GM12878 (cell line): Measurements from ENCODE around the gene GABRB1. TPM values are rescaled to one million over a fixed set of nuclear protein-coding genes. Genes with fewer than 3 reads are reported as not detected.

ENCODE experiments used
- ATAC-seq: fragments of 200-7000 bp; cut with Tn5 transposase; 3 replicates; pipeline ENCODE4 v1.9.1; 2020; ENCODE audit warnings: mild to moderate bottlenecking, moderate library complexity
- BruUV-seq: library from RNA; stranded (reverse); fragments of 400-500 nt; replicated peaks from 2 replicates; lab custom pipeline; 2021; lab: Mats Ljungman, UMichigan
- CTCF ChIA-PET: fragments of 300-600 bp; sonication (Branson Sonifier 250); formaldehyde crosslinking; extraction: SDS; loops from one replicate; lab custom pipeline; 2021; ENCODE audit warnings: inconsistent platforms; lab: Yijun Ruan, JAX
- POLR2A ChIA-PET: fragments of 350-600 bp; formaldehyde crosslinking; extraction: SDS; loops from one replicate; lab custom pipeline; 2021; ENCODE audit warnings: inconsistent platforms; lab: Charles Lee
- RAD21 ChIA-PET: fragments of 300-600 bp; sonication (Branson Sonifier 250); formaldehyde crosslinking; loops from one replicate; lab custom pipeline; 2023; ENCODE audit warnings: antibody characterized with exemption; ENCODE audit not compliant: unreplicated experiment; lab: Charles Lee
- SMC1A ChIA-PET: fragments of 300-600 bp; sonication (Branson Sonifier 250); formaldehyde crosslinking; loops from one replicate; lab custom pipeline; 2023; ENCODE audit not compliant: unreplicated experiment, uncharacterized antibody; lab: Charles Lee
- DNase-seq: peaks from one replicate; pipeline ENCODE4 v3.0.0-alpha.2; 2011; ENCODE audit warnings: low read depth, low spot score
- FAIRE-seq: peaks from 3 replicates; lab custom pipeline; 2011; peaks lifted over from hg19 to GRCh38; lab: Jason Lieb, UNC
- H2AFZ ChIP-seq: 2 replicates; pipeline ENCODE4 v1.6.0; 2011; ENCODE audit warnings: low read depth, low read length, control low read depth; ENCODE audit not compliant: control insufficient read depth
- H3K27ac ChIP-seq: 2 replicates; pipeline ENCODE4 v1.5.1; 2011; ENCODE audit warnings: control low read depth; ENCODE audit not compliant: control insufficient read depth, insufficient read depth
- H3K27me3 ChIP-seq, 2 experiments: replicated peaks in 1 of 2; 2 replicates each; pipeline versions ENCODE4 v1.6.0 to v1.6.1; 2011; ENCODE audit warnings: low read length in 1 of 2; ENCODE audit not compliant: control insufficient read depth in 2 of 2, insufficient read depth in 2 of 2
- H3K36me3 ChIP-seq, 2 experiments: 2 replicates each; pipeline ENCODE4 v1.5.1; 2011; ENCODE audit warnings: low read length in 1 of 2; ENCODE audit not compliant: control insufficient read depth in 2 of 2, insufficient read depth in 2 of 2
- H3K4me1 ChIP-seq: 2 replicates; pipeline ENCODE4 v1.6.1; 2011; ENCODE audit warnings: mild to moderate bottlenecking, low read length, moderate library complexity, mixed read lengths; ENCODE audit not compliant: control insufficient read depth, insufficient read depth
- H3K4me2 ChIP-seq: 2 replicates; pipeline ENCODE4 v1.6.0; 2011; ENCODE audit warnings: control low read depth; ENCODE audit not compliant: control insufficient read depth, insufficient read depth
- H3K4me3 ChIP-seq: fragments of 200-600 bp; sonication (generic); 2 replicates; pipeline ENCODE4 v1.5.1; 2016
- H3K79me2 ChIP-seq: 2 replicates; pipeline ENCODE4 v1.6.0; 2011; ENCODE audit warnings: low read length; ENCODE audit not compliant: control insufficient read depth, insufficient read depth
- H3K9ac ChIP-seq: 2 replicates; pipeline ENCODE4 v1.8.0; 2011; ENCODE audit warnings: low read length, control low read depth, mixed read lengths; ENCODE audit not compliant: control insufficient read depth, insufficient read depth
- H3K9me3 ChIP-seq: replicated peaks from 3 replicates; pipeline ENCODE4 v1.5.1; 2011; ENCODE audit warnings: mild to moderate bottlenecking, low read length; ENCODE audit not compliant: control insufficient read depth, insufficient read depth
- H4K20me1 ChIP-seq: 2 replicates; pipeline ENCODE4 v1.6.0; 2011; ENCODE audit not compliant: control insufficient read depth, insufficient read depth
- CREB1 ChIP-seq: IDR thresholded peaks from 2 replicates; pipeline ENCODE4 v1.6.1; 2012; ENCODE audit warnings: low read depth, mild to moderate bottlenecking, inconsistent platforms
- CREM ChIP-seq: IDR thresholded peaks from 2 replicates; pipeline ENCODE4 v1.6.1; 2014; ENCODE audit warnings: antibody characterized with exemption, low read depth
- FOS ChIP-seq: IDR thresholded peaks from 3 replicates; pipeline ENCODE4 v1.6.1; 2011; ENCODE audit warnings: borderline replicate concordance; ENCODE audit not compliant: insufficient read length; ENCODE audit errors: extremely low read depth
- KDM1A ChIP-seq: fragments of 200-600 bp; sonication (generic); IDR thresholded peaks from 2 replicates; pipeline ENCODE4 v1.6.1; 2016; ENCODE audit warnings: borderline replicate concordance
- NBN ChIP-seq: fragments of 450-650 bp; IDR thresholded peaks from 2 replicates; pipeline ENCODE4 v1.6.1; 2016
- RAD51 ChIP-seq: fragments of 450-650 bp; IDR thresholded peaks from 2 replicates; pipeline ENCODE4 v1.6.1; 2016; ENCODE audit warnings: moderate library complexity, mild to moderate bottlenecking, inconsistent platforms
- SIN3A ChIP-seq: IDR thresholded peaks from 2 replicates; pipeline ENCODE4 v1.6.1; 2012; ENCODE audit warnings: low read depth, low read length, improper control_type of control experiment
- SREBF2 ChIP-seq: IDR thresholded peaks from 2 replicates; pipeline ENCODE4 v1.6.1; 2012; ENCODE audit warnings: mild to moderate bottlenecking, low read length
- WRNIP1 ChIP-seq: IDR thresholded peaks from 2 replicates; pipeline ENCODE4 v1.6.1; 2011; ENCODE audit warnings: low read depth, low read length, improper control_type of control experiment, borderline replicate concordance
- YY1 ChIP-seq: IDR thresholded peaks from 2 replicates; pipeline ENCODE4 v1.6.1; 2011; ENCODE audit warnings: low read depth, mild to moderate bottlenecking, low read length
- ZNF207 ChIP-seq: fragments of 450-650 bp; IDR thresholded peaks from 2 replicates; pipeline ENCODE4 v1.6.1; 2014; ENCODE audit warnings: antibody characterized with exemption, mild to moderate bottlenecking, borderline replicate concordance
- WGBS: methylation state at CpG from one replicate; pipeline ENCODE4 v1.1.6; 2016; ENCODE audit warnings: low lambda C conversion rate; ENCODE audit not compliant: insufficient replicate concordance, insufficient coverage; ENCODE audit errors: missing lambda C conversion rate; 5-methylcytosine and 5-hydroxymethylcytosine counted together
- in situ Hi-C: fragments of 300-500 bp; cut with MboI; formaldehyde crosslinking; loops from 9 replicates; pipeline ENCODE4 v1.14.3; 2018; ENCODE audit warnings: mixed read lengths
- intact Hi-C: fragments of 100-400 bp; cut with micrococcal nuclease; formaldehyde crosslinking; loops from one replicate; pipeline ENCODE4 v1.14.2; 2022; ENCODE audit not compliant: unreplicated experiment
- polyA plus RNA-seq, 11 experiments: library from polyadenylated mRNA; depleted of rRNA in 4 of 11; unstranded in 6 of 11; stranded (reverse) in 5 of 11; fragments of >200 nt; fragmentation: Nextera tagmentation in 4 of 11; fragmentation: Illumina TruSeq in 1 of 11; extraction: Ambion mirVana in 4 of 11; extraction: Trizol in 1 of 11; gene quantifications; 1 replicate in 1 of 11; 2 replicates in 10 of 11; pipeline versions ENCODE4 v1.2.1 to v1.2.3, GENCODE V29; 2011 to 2016; ENCODE audit warnings: inconsistent platforms in 2 of 11, missing spikeins in 2 of 11, low read depth in 1 of 11
- total RNA-seq, 4 experiments: library from RNA; depleted of rRNA in 3 of 4; stranded (reverse); fragments of >200 nt in 3 of 4; fragmentation: Illumina TruSeq in 1 of 4; extraction: Trizol in 1 of 4; gene quantifications; 2 replicates each; pipeline versions ENCODE4 v1.2.1 to v1.2.3, GENCODE V29; 2013 to 2021
- TF ChIP-seq, protein P1 (sequence below): IDR thresholded peaks from 2 replicates; pipeline ENCODE4 v1.6.1; 2012; ENCODE audit warnings: low read depth, low read length, improper control_type of control experiment
- TF ChIP-seq, protein P2 (sequence below): fragments of 450-650 bp; conservative IDR thresholded peaks from 2 replicates; pipeline ENCODE4 v1.6.1; 2017; ENCODE audit warnings: mild to moderate bottlenecking, moderate library complexity

Gene GABRB1
- total and polyA plus RNA-seq, 10 of the 15 experiments (the other 5 are each of a cell fraction or from before 2014, with no cell fraction given) = 0.13 to 0.92 TPM; not detected in 8

DNA sequence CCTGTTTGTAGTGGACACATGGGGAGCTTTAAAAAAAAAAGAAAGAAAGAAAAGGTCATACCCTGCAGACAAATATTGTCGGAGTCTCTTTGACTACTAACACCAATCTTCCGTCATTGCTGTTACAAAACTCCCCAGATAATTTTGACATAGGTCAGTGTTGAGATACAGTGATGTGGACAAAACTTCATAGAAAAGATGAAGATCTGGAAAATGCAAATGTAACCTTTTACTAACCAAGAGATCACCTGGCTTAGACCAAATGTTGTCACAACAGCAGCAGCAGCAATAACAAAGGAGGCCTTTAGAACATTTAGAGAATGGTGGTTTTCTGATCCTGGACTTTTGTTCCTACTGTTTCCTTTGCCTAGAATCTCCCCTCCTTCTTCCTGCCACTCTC, 440.2 kb downstream of the GABRB1 start (continued):
- TF ChIP-seq CREB1 = no peak
- no peak for TF ChIP-seq KDM1A
- TF ChIP-seq YY1 = no peak
- TF ChIP-seq CREM = no peak
- no peak for TF ChIP-seq ZNF207
- TF ChIP-seq FOS = no peak
- no peak for TF ChIP-seq WRNIP1
- TF ChIP-seq RAD51 = no peak

DNA sequence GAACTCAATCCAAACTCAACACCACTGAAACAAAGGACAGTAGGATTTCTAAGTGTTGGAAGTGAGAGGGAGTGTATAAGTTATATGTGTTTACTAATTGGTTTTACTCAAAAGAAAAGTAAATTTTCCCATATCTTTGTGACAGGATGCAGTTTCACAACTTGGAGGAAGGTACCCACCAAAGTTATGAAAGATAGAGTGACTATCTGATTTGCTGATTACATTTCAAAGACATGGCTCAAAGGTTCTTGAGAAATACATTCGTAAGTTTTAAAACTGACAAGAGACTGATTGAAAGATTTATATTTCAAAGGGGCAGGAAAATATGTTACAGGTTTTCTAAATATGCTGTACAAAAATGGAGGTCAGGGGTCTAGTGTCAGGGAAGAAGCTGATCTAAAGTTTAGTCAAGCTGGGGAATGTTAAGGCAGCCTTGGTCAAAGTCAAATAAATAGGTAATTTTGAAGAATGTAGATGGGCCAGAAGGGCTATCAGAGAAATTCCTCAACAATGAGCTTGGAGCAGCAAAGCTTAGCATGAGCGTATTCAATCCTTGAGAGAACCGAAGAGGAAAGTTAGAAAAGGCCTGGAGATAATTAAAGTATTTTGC, 441.9 kb downstream of the GABRB1 start:
- H3K27me3 ChIP-seq = no peaks in the 10 kb centered on the region
- no peak overlapping the region for H3K4me2 ChIP-seq
- no peak for DNase-seq
- SMC1A ChIA-PET = interaction anchor here (0.9 to 6.2 kb wide), 5 partner anchors 9 to 522 kb away, joined by 3 to 62 read pairs (median 4); partner anchors contain the start of genes ATP10D and COMMD8
- H3K4me1 ChIP-seq = no peaks in the 10 kb centered on the region
- in situ Hi-C loops = no loop called here
- POLR2A ChIA-PET = interaction anchor here (1.0 to 1.5 kb wide), 3 partner anchors 10 to 48 kb away, joined by 3 to 4 read pairs (median 3); partner anchors contain the start of gene COMMD8
- CTCF ChIA-PET = interaction anchor here (1.0 to 3.8 kb wide), 2 partner anchors 10 kb away, joined by 3 to 27 read pairs; partner anchors contain the start of genes ATP10D and COMMD8
- H3K9me3 ChIP-seq = no peaks in the 10 kb centered on the region
- no peak overlapping the region for H2AFZ ChIP-seq
- H4K20me1 ChIP-seq = no peaks in the 10 kb centered on the region
- RAD21 ChIA-PET = interaction anchor here (0.8 to 1.4 kb wide), 2 partner anchors 10 to 12 kb away, joined by 3 read pairs; partner anchors contain the start of genes ATP10D and COMMD8
- TF ChIP-seq SREBF2 = no peak
- TF ChIP-seq, protein P1, sequence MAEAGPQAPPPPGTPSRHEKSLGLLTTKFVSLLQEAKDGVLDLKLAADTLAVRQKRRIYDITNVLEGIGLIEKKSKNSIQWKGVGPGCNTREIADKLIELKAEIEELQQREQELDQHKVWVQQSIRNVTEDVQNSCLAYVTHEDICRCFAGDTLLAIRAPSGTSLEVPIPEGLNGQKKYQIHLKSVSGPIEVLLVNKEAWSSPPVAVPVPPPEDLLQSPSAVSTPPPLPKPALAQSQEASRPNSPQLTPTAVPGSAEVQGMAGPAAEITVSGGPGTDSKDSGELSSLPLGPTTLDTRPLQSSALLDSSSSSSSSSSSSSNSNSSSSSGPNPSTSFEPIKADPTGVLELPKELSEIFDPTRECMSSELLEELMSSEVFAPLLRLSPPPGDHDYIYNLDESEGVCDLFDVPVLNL = no peak
- no peak for TF ChIP-seq RAD51
- no peak for TF ChIP-seq NBN
- no peak for TF ChIP-seq SIN3A
- TF ChIP-seq, protein P2, sequence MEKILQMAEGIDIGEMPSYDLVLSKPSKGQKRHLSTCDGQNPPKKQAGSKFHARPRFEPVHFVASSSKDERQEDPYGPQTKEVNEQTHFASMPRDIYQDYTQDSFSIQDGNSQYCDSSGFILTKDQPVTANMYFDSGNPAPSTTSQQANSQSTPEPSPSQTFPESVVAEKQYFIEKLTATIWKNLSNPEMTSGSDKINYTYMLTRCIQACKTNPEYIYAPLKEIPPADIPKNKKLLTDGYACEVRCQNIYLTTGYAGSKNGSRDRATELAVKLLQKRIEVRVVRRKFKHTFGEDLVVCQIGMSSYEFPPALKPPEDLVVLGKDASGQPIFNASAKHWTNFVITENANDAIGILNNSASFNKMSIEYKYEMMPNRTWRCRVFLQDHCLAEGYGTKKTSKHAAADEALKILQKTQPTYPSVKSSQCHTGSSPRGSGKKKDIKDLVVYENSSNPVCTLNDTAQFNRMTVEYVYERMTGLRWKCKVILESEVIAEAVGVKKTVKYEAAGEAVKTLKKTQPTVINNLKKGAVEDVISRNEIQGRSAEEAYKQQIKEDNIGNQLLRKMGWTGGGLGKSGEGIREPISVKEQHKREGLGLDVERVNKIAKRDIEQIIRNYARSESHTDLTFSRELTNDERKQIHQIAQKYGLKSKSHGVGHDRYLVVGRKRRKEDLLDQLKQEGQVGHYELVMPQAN = no peak
- TF ChIP-seq, all 136 proteins: peak for 0
- Histone ChIP-seq H3K36me3 (no peaks in the 10 kb centered on the region), H3K9ac (no peak overlapping the region), H3K4me3 (no peak overlapping the region), H3K79me2 (no peaks in the 10 kb centered on the region), H3K27ac (no peak overlapping the region)
- no peak for ATAC-seq
- intact Hi-C loops = no loop called here
- no TSS peak for BruUV-seq
- FAIRE-seq = no peak
- 86% methylated on average over 3 of the region's 3 CpGs for WGBS
